GM13977 (cell line): ENCODE data around the gene KCTD4.

Source experiments
- DNase-seq: peaks from one replicate; pipeline ENCODE4 v3.0.0; 2012; ENCODE audit warnings: low spot score
- CTCF ChIP-seq: IDR thresholded peaks from 2 replicates; pipeline ENCODE4 v1.5.1; 2012; ENCODE audit warnings: mild to moderate bottlenecking, control low read depth; ENCODE audit not compliant: insufficient read depth; ENCODE audit errors: extremely low read depth, missing control alignments
- in situ Hi-C: fragments of 300-500 bp; cut with MboI; formaldehyde crosslinking; loops from one replicate; pipeline ENCODE4 v1.12.0; 2022; ENCODE audit warnings: low sequenced_read_pairs, low pct_unique_long_range_greater_than_20kb, mixed read lengths, inconsistent platforms; ENCODE audit not compliant: unreplicated experiment

Gene KCTD4

GRCh38 chr13:45219123-45219891 lies 18.5 kb upstream of the KCTD4 start:
- no peak for DNase-seq
- TF ChIP-seq CTCF = no peak
- in situ Hi-C loops = no loop called here

- in situ Hi-C loops = no loop called here
- no peak for DNase-seq
- no peak for TF ChIP-seq CTCF
Observed at GRCh38 chr13:45218689-45219088, 17.8 kb upstream of the KCTD4 start.

GRCh38 chr13:45216193-45216592 lies 15.3 kb upstream of the KCTD4 start:
- in situ Hi-C loops = no loop called here
- DNase-seq = no peak

GRCh38 chr13:45215392-45216077 lies 14.7 kb upstream of the KCTD4 start:
- TF ChIP-seq CTCF = no peak
- in situ Hi-C loops = no loop called here
- DNase-seq = no peak

More at GRCh38 chr13:45216193-45216592, 15.3 kb upstream of the KCTD4 start:
- TF ChIP-seq CTCF = no peak

GRCh38 chr13:45209229-45209628 lies 8.4 kb upstream of the KCTD4 start:
- no peak for DNase-seq
- in situ Hi-C loops = no loop called here
- no peak for TF ChIP-seq CTCF

- no peak for DNase-seq
- no peak for TF ChIP-seq CTCF
- in situ Hi-C loops = no loop called here
Observed at GRCh38 chr13:45208132-45208531, 7.3 kb upstream of the KCTD4 start.
